Heart left ventricle (tissue), 13 donors: Measurements from ENCODE around the gene STX8.

Source experiments
- POLR2A ChIP-seq, 2 donors: fragments of 450-650 bp; IDR thresholded peaks; one replicate each; pipeline ENCODE4 v1.6.1; 2017; ENCODE audit warnings: antibody characterized with exemption in 2 of 2, mild to moderate bottlenecking in 2 of 2, moderate library complexity in 2 of 2
- TF ChIP-seq, protein P1 (sequence below), 12 donors: fragments of 200-600 bp; sonication (generic) in 4 of 12; IDR thresholded peaks; one replicate each; pipeline versions ENCODE4 v1.5.0 to v1.8.0; 2018 to 2022; ENCODE audit warnings: antibody characterized with exemption in 12 of 12, mild to moderate bottlenecking in 5 of 12
- donor health status: ischemic (EF 13 %, LVEDD 7.1; RV severe dilation, severe dysfunction).
- donor health status: DM: no; HTN: yes; CAD: no.
- donor health status: DM: no; HTN: no; CAD: no.
- donor health status: ischemic (EF 25% LVEDD 6.9; RV normal size, moderate dysfunction).
- donor health status: ischemic (EF 25% LVEDD 5.7; RV mildly dilated, moderate dysfunction).
- donor health status: ischemic (EF 35%, LVEDD 5.7; RV mildly dilated, moderate dysfunction).
- donor health status: nonischemic (EF 11% LVEDD 7.7; RV severe dilation, severe dysfunction).
- donor health status: DM: yes; HTN: yes; CAD: no.
- donor health status: PGD.
- donor health status: ischemic (EF 29% LVEDD 5.4; RV normal size, mild dysfunction).
- donor health status: nonischemic (EF 23%, LVEDD 6.1; RV moderate dilation, normal function).

DNA sequence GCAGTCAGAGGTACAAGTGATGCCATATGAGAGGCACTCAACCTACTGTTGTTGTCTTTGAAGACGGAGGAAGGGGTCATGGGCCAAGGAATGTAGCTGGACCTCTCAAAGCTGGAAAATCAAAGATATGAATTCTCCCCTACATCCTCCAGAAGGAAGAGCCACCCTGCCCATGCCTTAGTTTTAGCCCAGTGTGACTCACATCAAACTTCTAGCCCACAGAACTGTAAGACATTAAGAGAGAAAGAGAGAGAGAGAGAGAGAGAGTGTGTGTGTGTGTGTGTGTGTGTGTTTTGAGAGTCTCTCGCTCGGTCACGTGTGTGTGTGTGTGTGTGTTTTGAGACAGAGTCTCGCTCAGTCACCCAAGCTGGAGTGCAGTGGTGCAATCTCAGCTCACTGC is 87.1 kb downstream of the STX8 start:
- TF ChIP-seq POLR2A (IDR thresholded peaks at IDR 0.05): no peak
- TF ChIP-seq, protein P1, sequence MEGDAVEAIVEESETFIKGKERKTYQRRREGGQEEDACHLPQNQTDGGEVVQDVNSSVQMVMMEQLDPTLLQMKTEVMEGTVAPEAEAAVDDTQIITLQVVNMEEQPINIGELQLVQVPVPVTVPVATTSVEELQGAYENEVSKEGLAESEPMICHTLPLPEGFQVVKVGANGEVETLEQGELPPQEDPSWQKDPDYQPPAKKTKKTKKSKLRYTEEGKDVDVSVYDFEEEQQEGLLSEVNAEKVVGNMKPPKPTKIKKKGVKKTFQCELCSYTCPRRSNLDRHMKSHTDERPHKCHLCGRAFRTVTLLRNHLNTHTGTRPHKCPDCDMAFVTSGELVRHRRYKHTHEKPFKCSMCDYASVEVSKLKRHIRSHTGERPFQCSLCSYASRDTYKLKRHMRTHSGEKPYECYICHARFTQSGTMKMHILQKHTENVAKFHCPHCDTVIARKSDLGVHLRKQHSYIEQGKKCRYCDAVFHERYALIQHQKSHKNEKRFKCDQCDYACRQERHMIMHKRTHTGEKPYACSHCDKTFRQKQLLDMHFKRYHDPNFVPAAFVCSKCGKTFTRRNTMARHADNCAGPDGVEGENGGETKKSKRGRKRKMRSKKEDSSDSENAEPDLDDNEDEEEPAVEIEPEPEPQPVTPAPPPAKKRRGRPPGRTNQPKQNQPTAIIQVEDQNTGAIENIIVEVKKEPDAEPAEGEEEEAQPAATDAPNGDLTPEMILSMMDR (IDR thresholded peaks at IDR 0.05): no peak
